K562 (cell line): ENCODE results near the gene ACKR3. TPM values are rescaled to one million over a fixed set of nuclear protein-coding genes. Genes with fewer than 3 reads are reported as not detected.

Experiments
- ATAC-seq: fragments of 200-7000 bp; cut with Tn5 transposase; 3 replicates; pipeline ENCODE4 v1.9.1; 2020; ENCODE audit warnings: moderate library complexity
- BruUV-seq: library from RNA; stranded (reverse); fragments of 400-500 nt; replicated peaks from 2 replicates; lab custom pipeline; 2021; lab: Mats Ljungman, UMichigan
- CTCF ChIA-PET: fragments of 300-600 bp; formaldehyde crosslinking; extraction: SDS; loops from one replicate; lab custom pipeline; 2021; ENCODE audit warnings: low intra/inter-chr PET ratio; lab: Yijun Ruan, JAX
- POLR2A ChIA-PET: fragments of 300-600, 350-650 bp; sonication (Branson Sonifier 250); formaldehyde crosslinking; extraction: SDS; loops from one replicate; lab custom pipeline; 2021; ENCODE audit warnings: antibody characterized with exemption, inconsistent platforms; lab: Yijun Ruan, JAX
- DNase-seq, 4 experiments: peaks; one replicate each; pipeline versions ENCODE4 v3.0.0 to v3.0.0-alpha.2; 2011 to 2018; ENCODE audit warnings: low spot score in 3 of 4, mixed read lengths in 3 of 4; ENCODE audit errors: extremely low read depth in 1 of 4
- FAIRE-seq: peaks from 2 replicates; lab custom pipeline; 2011; peaks lifted over from hg19 to GRCh38; lab: Jason Lieb, UNC
- H2AFZ ChIP-seq: 2 replicates; pipeline ENCODE4 v1.6.0; 2011; ENCODE audit warnings: low read depth, low read length, control low read depth, inconsistent platforms
- H3K27ac ChIP-seq: fragments of 200-600 bp; 3 replicates; pipeline ENCODE4 v1.8.0; 2011; ENCODE audit warnings: low read depth, mild to moderate bottlenecking, control low read depth, inconsistent platforms, low read length, moderate library complexity, mixed read lengths; ENCODE audit errors: extremely low read depth
- H3K27me3 ChIP-seq, 2 experiments: fragments of 300-600 bp in 1 of 2; 2 replicates in 1 of 2; 3 replicates in 1 of 2; pipeline versions ENCODE4 v1.6.0 to v1.8.0; 2011; ENCODE audit warnings: inconsistent platforms in 2 of 2, low read length in 2 of 2, mild to moderate bottlenecking in 1 of 2, mixed read lengths in 1 of 2, moderate library complexity in 1 of 2; ENCODE audit not compliant: control insufficient read depth in 2 of 2, insufficient read depth in 2 of 2
- H3K36me3 ChIP-seq: fragments of 300-600 bp; 3 replicates; pipeline ENCODE4 v1.8.0; 2011; ENCODE audit warnings: mild to moderate bottlenecking, low read length, inconsistent platforms; ENCODE audit not compliant: control insufficient read depth, insufficient read depth
- H3K4me1 ChIP-seq, 2 experiments: fragments of 200-600 bp in 1 of 2; replicated peaks in 1 of 2; 2 replicates in 1 of 2; 3 replicates in 1 of 2; pipeline versions ENCODE4 v1.5.1 to v1.8.0; 2011; ENCODE audit warnings: inconsistent platforms in 2 of 2, low read length in 2 of 2, mild to moderate bottlenecking in 1 of 2, mixed read lengths in 1 of 2, moderate library complexity in 1 of 2; ENCODE audit not compliant: control insufficient read depth in 2 of 2, insufficient read depth in 2 of 2
- H3K4me2 ChIP-seq: 2 replicates; pipeline ENCODE4 v1.6.1; 2011; ENCODE audit warnings: low read length, control low read depth, inconsistent platforms, mixed read lengths; ENCODE audit not compliant: insufficient read depth
- H3K4me3 ChIP-seq: fragments of 200-600 bp; sonication (generic), shearing (Covaris generic); 2 replicates; pipeline ENCODE4 v1.5.1; 2016; ENCODE audit warnings: control low read depth, inconsistent platforms
- H3K79me2 ChIP-seq: fragments of 200-600 bp; 3 replicates; pipeline ENCODE4 v1.8.0; 2011; ENCODE audit warnings: low read length, inconsistent platforms; ENCODE audit not compliant: control insufficient read depth, insufficient read depth
- H3K9ac ChIP-seq, 2 experiments: 2 replicates each; pipeline versions ENCODE4 v1.6.0 to v1.6.1; 2011; ENCODE audit warnings: low read depth in 2 of 2, low read length in 2 of 2, control low read depth in 1 of 2, inconsistent platforms in 1 of 2, mild to moderate bottlenecking in 1 of 2, mixed read lengths in 1 of 2; ENCODE audit not compliant: insufficient read depth in 1 of 2
- H3K9me1 ChIP-seq: one replicate; pipeline ENCODE4 v1.6.0; 2011; ENCODE audit warnings: inconsistent platforms, mild to moderate bottlenecking, low read length, moderate library complexity; ENCODE audit not compliant: control insufficient read depth, insufficient read depth
- H3K9me3 ChIP-seq: replicated peaks from 2 replicates; pipeline ENCODE4 v1.5.1; 2011; ENCODE audit warnings: low read depth, low read length, inconsistent platforms; ENCODE audit not compliant: control insufficient read depth, insufficient read depth
- H4K20me1 ChIP-seq: replicated peaks from 2 replicates; pipeline ENCODE4 v1.6.1; 2011; ENCODE audit warnings: low read length, inconsistent platforms, mixed read lengths; ENCODE audit not compliant: control insufficient read depth, insufficient read depth
- ELF4 ChIP-seq: fragments of 450-650 bp; formaldehyde crosslinking; IDR thresholded peaks from 2 replicates; pipeline ENCODE4 v1.4.0; 2022; ENCODE audit warnings: missing genetic modification characterization
- FOXP1 ChIP-seq: sonication (generic); formaldehyde crosslinking; IDR thresholded peaks from 2 replicates; pipeline ENCODE4 v1.8.0; 2022; ENCODE audit warnings: mild to moderate bottlenecking, missing genetic modification reagents
- KLF13 ChIP-seq: fragments of 450-650 bp; IDR thresholded peaks from 2 replicates; pipeline ENCODE4 v1.6.1; 2016; ENCODE audit warnings: missing genetic modification characterization, low read depth, mild to moderate bottlenecking, missing compliant biosample characterization, moderate library complexity, borderline replicate concordance
- NR0B1 ChIP-seq: fragments of 450-650 bp; IDR thresholded peaks from one replicate; pipeline ENCODE4 v1.6.1; 2018; ENCODE audit warnings: mild to moderate bottlenecking, moderate library complexity; ENCODE audit not compliant: partially characterized antibody
- ZNF668 ChIP-seq: fragments of 250-450 bp; sonication (Bioruptor Pico); IDR thresholded peaks from 2 replicates; pipeline ENCODE4 v1.8.0; 2022; ENCODE audit warnings: mild to moderate bottlenecking, inconsistent platforms
- ZNF696 ChIP-seq: fragments of 250-450 bp; sonication (Bioruptor Pico); conservative IDR thresholded peaks from 2 replicates; pipeline ENCODE4 v1.4.0; 2020; ENCODE audit warnings: mild to moderate bottlenecking, moderate library complexity
- WGBS: fragments of 100-300 bp; shearing (Covaris generic); methylation state at CpG from one replicate; pipeline ENCODE4 v1.1.6; 2016; ENCODE audit warnings: low coverage, mixed read lengths; ENCODE audit not compliant: insufficient coverage; ENCODE audit errors: missing lambda C conversion rate; 5-methylcytosine and 5-hydroxymethylcytosine counted together
- in situ Hi-C: fragments of 300-500 bp; cut with MboI; formaldehyde crosslinking; loops from 4 replicates; pipeline ENCODE4 v1.15.0; 2018; ENCODE audit warnings: inconsistent platforms, mixed read lengths
- intact Hi-C: fragments of 100-400 bp; cut with micrococcal nuclease; formaldehyde crosslinking; loops from 2 replicates; pipeline ENCODE4 v1.14.2; 2022
- polyA plus RNA-seq, 8 experiments: library from polyadenylated mRNA; depleted of rRNA in 4 of 8; stranded (reverse) in 5 of 8; unstranded in 3 of 8; fragments of >200 nt; fragmentation: Nextera tagmentation in 2 of 8; fragmentation: Illumina TruSeq in 1 of 8; extraction: Ambion mirVana in 2 of 8; extraction: Trizol in 1 of 8; gene quantifications; 2 replicates each; pipeline versions ENCODE4 v1.2.1 to v1.2.3, GENCODE V29; 2011 to 2014; ENCODE audit warnings: inconsistent platforms in 1 of 8, missing spikeins in 1 of 8
- total RNA-seq, 7 experiments: library from RNA; depleted of rRNA in 6 of 7; stranded (reverse); fragments of >200 nt in 6 of 7; fragmentation: Illumina TruSeq in 2 of 7; extraction: Trizol in 2 of 7; gene quantifications; 2 replicates each; pipeline versions ENCODE4 v1.2.1 to v1.2.3, GENCODE V29; 2011 to 2021; ENCODE audit warnings: low replicate concordance in 1 of 7

The ACKR3 gene
- total and polyA plus RNA-seq, 9 of the 15 experiments (the other 6 are each of a cell fraction or from before 2014, with no cell fraction given) = 0.07 TPM; not detected in 8

- no TSS peak for BruUV-seq
- H3K36me3 ChIP-seq = no peaks in the 10 kb centered on the region
- no peaks in the 10 kb centered on the region for H4K20me1 ChIP-seq
- CTCF ChIA-PET = no interaction called here
- ATAC-seq (no peak), FAIRE-seq (no peak), DNase-seq (no peak)
- H3K79me2 ChIP-seq = no peaks in the 10 kb centered on the region
- no peak overlapping the region for H3K27ac ChIP-seq
- H3K4me1 ChIP-seq = no peaks in the 10 kb centered on the region
- no peak overlapping the region for H3K4me3 ChIP-seq
- 0% methylated on average over 3 of the region's 3 CpGs for WGBS
- no peak overlapping the region for H2AFZ ChIP-seq
- intact Hi-C loops = no loop called here
- in situ Hi-C loops = no loop called here
- H3K9ac ChIP-seq = no peak overlapping the region
- H3K9me3 ChIP-seq = no peaks in the 10 kb centered on the region
- H3K4me2 ChIP-seq = no peak overlapping the region
- no peak for TF ChIP-seq ELF4 (CRISPR knock-in tag)
- TF ChIP-seq FOXP1 (CRISPR knock-in tag) = no peak
- no peak for TF ChIP-seq ZNF668 (CRISPR knock-in tag)
- TF ChIP-seq KLF13 (tag) = no peak
- TF ChIP-seq ZNF696 = no peak
- TF ChIP-seq NR0B1 = no peak
- H3K9me1 ChIP-seq = no peaks in the 10 kb centered on the region
- POLR2A ChIA-PET = no interaction called here
- H3K27me3 ChIP-seq = no peaks in the 10 kb centered on the region; a peak in 1 of 5 replicates
Measured at GRCh38 chr2:236557306-236558030, 12.2 kb upstream of the ACKR3 start.
